NCI-H82 treated with DMSO at 0.1 percent for 48 hours (cell line): ENCODE data around the gene RCOR1.
"Not testable (repeated sequence)": the region's sequence is repeated elsewhere in the genome, so short reads cannot be mapped to it uniquely, and the experiment has no call there.

Experiments
- DNase-seq: peaks from one replicate; lab custom pipeline; 2025; ENCODE audit not compliant: unreplicated experiment; lab: John Stamatoyannopoulos, UW

RCOR1 gene

GRCh38 chr14:102746634-102747438, 154.4 kb downstream of the RCOR1 start:
- no peak for DNase-seq

GRCh38 chr14:102748806-102749205, 156.4 kb downstream of the RCOR1 start:
- no peak for DNase-seq

GRCh38 chr14:102749393-102750305, 157.2 kb downstream of the RCOR1 start:
- no peak for DNase-seq

- DNase-seq = no peak
Observed at GRCh38 chr14:102750376-102750775, 157.9 kb downstream of the RCOR1 start.

GRCh38 chr14:102751088-102751487, 158.6 kb downstream of the RCOR1 start:
- no peak for DNase-seq

GRCh38 chr14:102752239-102752847, 159.9 kb downstream of the RCOR1 start:
- no peak for DNase-seq

- DNase-seq = no peak
Observed at GRCh38 chr14:102754370-102755262, 162.2 kb downstream of the RCOR1 start.

- DNase-seq = no peak
Observed at GRCh38 chr14:102757646-102758045, 165.2 kb downstream of the RCOR1 start.

- no peak for DNase-seq
Observed at GRCh38 chr14:102758087-102758486, 165.6 kb downstream of the RCOR1 start.

- no peak for DNase-seq
Observed at GRCh38 chr14:102759456-102760187, 167.2 kb downstream of the RCOR1 start.

- no peak for DNase-seq
Observed at GRCh38 chr14:102760496-102761193, 168.2 kb downstream of the RCOR1 start.

GRCh38 chr14:102761206-102761605, 168.8 kb downstream of the RCOR1 start:
- no peak for DNase-seq

GRCh38 chr14:102764220-102764671, 171.8 kb downstream of the RCOR1 start:
- no peak for DNase-seq

GRCh38 chr14:102765770-102766169, 173.3 kb downstream of the RCOR1 start:
- not testable (repeated sequence) for DNase-seq

GRCh38 chr14:102768223-102769048, 176.0 kb downstream of the RCOR1 start:
- DNase-seq = no peak

- no peak for DNase-seq
Observed at GRCh38 chr14:102769049-102769327, 176.5 kb downstream of the RCOR1 start.

- DNase-seq = no peak
Observed at GRCh38 chr14:102770147-102771123, 178.0 kb downstream of the RCOR1 start.
